Transverse colon (tissue), 4 donors: Measurements from ENCODE around the gene LTB. TPM values are rescaled to one million over a fixed set of nuclear protein-coding genes. Genes with fewer than 3 reads are reported as not detected.
"Not testable (repeated sequence)": the region's sequence is repeated elsewhere in the genome, so short reads cannot be mapped to it uniquely, and the experiment has no call there.

Source experiments
- DNase-seq: peaks from one replicate; pipeline ENCODE4 v3.0.0-alpha.2; 2019
- H3K27ac ChIP-seq, 4 donors: fragments of 200-600 bp; sonication (generic); 2 replicates each; pipeline ENCODE4 v1.5.1; 2016 to 2018; ENCODE audit warnings: inconsistent platforms in 4 of 4
- H3K27me3 ChIP-seq: fragments of 200-600 bp; sonication (generic); 2 replicates; pipeline ENCODE4 v1.5.1; 2017; ENCODE audit warnings: inconsistent platforms
- H3K36me3 ChIP-seq, 4 donors: fragments of 200-600 bp; sonication (generic); 2 replicates each; pipeline ENCODE4 v1.5.1; 2017 to 2019; ENCODE audit warnings: inconsistent platforms in 4 of 4
- H3K4me1 ChIP-seq, 4 donors: fragments of 200-600 bp; sonication (generic); 2 replicates each; pipeline ENCODE4 v1.5.1; 2017 to 2020; ENCODE audit warnings: inconsistent platforms in 4 of 4
- H3K4me3 ChIP-seq, 4 donors: fragments of 200-600 bp; sonication (generic); 1 replicate in 1 of 4; 2 replicates in 3 of 4; pipeline versions ENCODE4 v1.5.1 to v1.6.1; 2017 to 2019; ENCODE audit warnings: inconsistent platforms in 4 of 4
- H3K9me3 ChIP-seq, 2 donors: fragments of 200-600 bp; sonication (generic); 2 replicates each; pipeline ENCODE4 v1.5.1; 2017 to 2019; ENCODE audit warnings: inconsistent platforms in 2 of 2
- EP300 ChIP-seq: sonication (generic); formaldehyde crosslinking; IDR thresholded peaks from one replicate; pipeline ENCODE4 v1.6.1; 2017; ENCODE audit warnings: antibody characterized with exemption, low read depth
- POLR2A ChIP-seq: fragments of 450-650 bp; IDR thresholded peaks from one replicate; pipeline ENCODE4 v1.6.1; 2016; ENCODE audit warnings: antibody characterized with exemption, mild to moderate bottlenecking, moderate library complexity
- POLR2AphosphoS5 ChIP-seq, 3 donors: sonication (generic); formaldehyde crosslinking; IDR thresholded peaks; one replicate each; pipeline ENCODE4 v1.6.1; 2016; ENCODE audit warnings: antibody characterized with exemption in 3 of 3
- WGBS, 2 donors: methylation state at CpG; one replicate each; pipeline ENCODE4 v1.1.5; 2018; ENCODE audit warnings: low coverage in 1 of 2; 5-methylcytosine and 5-hydroxymethylcytosine counted together
- in situ Hi-C, 4 donors: fragments of 200-750 bp; cut with MboI; loops; one replicate each; pipeline versions ENCODE4 v1.15.0 to v1.15.1; 2017; ENCODE audit warnings: low sequenced_read_pairs in 3 of 4, low pct_ligation_motif_present in 1 of 4, low pct_unique_long_range_greater_than_20kb in 1 of 4
- intact Hi-C: fragments of 100-400 bp; cut with DNase I; formaldehyde crosslinking; loops from one replicate; pipeline ENCODE4 v1.15.1; 2023; ENCODE audit warnings: low total_unique reads
- total RNA-seq, 4 donors: library from RNA; depleted of rRNA; stranded (reverse); fragments of >200 nt; gene quantifications; one replicate each; pipeline ENCODE4 v1.1.0, GENCODE V29; 2016
- TF ChIP-seq, protein P1 (sequence below), 5 experiments: fragments of 200-600 bp in 3 of 5; fragments of 450-650 bp in 2 of 5; sonication (generic) in 3 of 5; IDR thresholded peaks; 1 replicate in 2 of 5; 2 replicates in 3 of 5; pipeline ENCODE4 v1.5.1; 2016 to 2017; ENCODE audit warnings: antibody characterized with exemption in 5 of 5, inconsistent platforms in 3 of 5, mild to moderate bottlenecking in 2 of 5, moderate library complexity in 1 of 5

Gene LTB
- total RNA-seq, 4 donors from 2014 or later: 7.6 to 34.8 TPM; not detected in 2

DNA sequence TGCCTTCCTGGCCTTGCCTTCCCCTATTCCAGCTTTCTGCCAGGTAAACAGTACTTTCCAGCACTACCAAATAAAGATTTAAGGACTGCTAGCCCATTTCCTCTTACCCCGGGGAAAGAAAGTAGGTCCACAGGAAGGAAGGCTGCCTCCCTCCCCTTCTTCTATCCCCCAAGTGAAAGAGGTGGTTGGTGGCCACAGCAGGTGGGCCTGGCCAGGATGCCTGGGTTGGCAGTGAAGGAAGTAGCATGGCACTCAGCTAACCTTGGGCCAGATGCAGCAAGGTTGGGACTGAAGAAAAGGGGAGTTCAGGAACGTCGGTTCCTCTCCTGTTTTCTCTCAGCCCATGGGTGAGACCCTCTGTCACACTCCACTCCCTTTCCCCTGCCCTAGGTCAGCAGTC lies 25.9 kb downstream of the LTB start:
- Histone ChIP-seq H3K27me3 (no peaks in the 10 kb centered on the region), H3K4me1 (peaks cover 0 to 43% (median 7%) of the 10 kb centered on the region in 4 donors), H3K4me3 (no peak overlapping the region), H3K27ac (no peak overlapping the region), H3K36me3 (peaks cover 0 to 20% (median 6%) of the 10 kb centered on the region in 4 donors), H3K9me3 (no peaks in the 10 kb centered on the region)
- TF ChIP-seq POLR2AphosphoS5 (IDR thresholded peaks at IDR 0.05) (no peak), POLR2A (no peak), EP300 (no peak)
- TF ChIP-seq, protein P1, sequence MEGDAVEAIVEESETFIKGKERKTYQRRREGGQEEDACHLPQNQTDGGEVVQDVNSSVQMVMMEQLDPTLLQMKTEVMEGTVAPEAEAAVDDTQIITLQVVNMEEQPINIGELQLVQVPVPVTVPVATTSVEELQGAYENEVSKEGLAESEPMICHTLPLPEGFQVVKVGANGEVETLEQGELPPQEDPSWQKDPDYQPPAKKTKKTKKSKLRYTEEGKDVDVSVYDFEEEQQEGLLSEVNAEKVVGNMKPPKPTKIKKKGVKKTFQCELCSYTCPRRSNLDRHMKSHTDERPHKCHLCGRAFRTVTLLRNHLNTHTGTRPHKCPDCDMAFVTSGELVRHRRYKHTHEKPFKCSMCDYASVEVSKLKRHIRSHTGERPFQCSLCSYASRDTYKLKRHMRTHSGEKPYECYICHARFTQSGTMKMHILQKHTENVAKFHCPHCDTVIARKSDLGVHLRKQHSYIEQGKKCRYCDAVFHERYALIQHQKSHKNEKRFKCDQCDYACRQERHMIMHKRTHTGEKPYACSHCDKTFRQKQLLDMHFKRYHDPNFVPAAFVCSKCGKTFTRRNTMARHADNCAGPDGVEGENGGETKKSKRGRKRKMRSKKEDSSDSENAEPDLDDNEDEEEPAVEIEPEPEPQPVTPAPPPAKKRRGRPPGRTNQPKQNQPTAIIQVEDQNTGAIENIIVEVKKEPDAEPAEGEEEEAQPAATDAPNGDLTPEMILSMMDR (IDR thresholded peaks at IDR 0.05): no peak
- in situ Hi-C loops (no loop called here), intact Hi-C loops (no loop called here)
- DNase-seq: no peak
- WGBS, 2 donors: 77% methylated on average over 3 of the region's 3 CpGs; no CpG with 5 or more reads in 1 of the 2 donors

DNA sequence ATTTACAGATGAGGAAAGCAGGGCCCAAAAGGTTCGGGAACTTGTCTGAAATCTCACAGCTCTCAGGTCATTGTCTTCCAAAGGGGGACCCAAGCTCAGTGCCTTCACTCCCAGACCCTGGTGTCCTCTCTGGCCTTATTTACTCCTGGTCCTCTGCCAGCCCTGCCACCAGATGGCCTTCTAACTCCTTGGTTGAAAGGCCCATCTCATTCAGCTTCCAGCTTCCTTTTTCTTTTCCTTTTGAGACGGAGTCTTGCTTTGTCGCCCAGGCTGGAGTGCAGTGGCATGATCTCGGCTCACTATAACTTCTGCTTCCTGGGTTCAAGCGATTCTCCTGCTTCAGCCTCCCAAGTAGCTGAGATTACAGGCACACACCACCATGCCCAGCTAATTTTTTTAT lies 30.9 kb downstream of the LTB start:
- H3K4me1 ChIP-seq: peaks cover 10 to 23% (median 14%) of the 10 kb centered on the region in 4 donors
- not testable (repeated sequence) for H3K27me3 ChIP-seq
- peak; percentile 54 for DNase-seq

DNA sequence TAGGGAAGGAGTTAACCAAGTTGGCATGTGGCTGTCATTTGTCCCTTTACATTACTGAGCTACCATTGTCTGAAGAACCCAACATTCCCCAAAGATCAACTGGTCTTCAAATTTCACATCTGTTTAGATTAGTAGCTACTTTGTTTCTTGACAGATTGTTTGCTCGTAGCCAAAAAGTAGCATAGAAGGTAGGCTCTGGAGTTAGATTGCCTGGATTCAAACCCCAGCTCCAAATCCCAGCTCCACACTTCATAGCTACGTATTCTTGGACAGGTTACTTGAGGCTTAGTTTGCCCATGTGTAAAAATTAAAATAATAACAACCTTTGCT lies 33.7 kb downstream of the LTB start:
- Histone ChIP-seq H3K27me3 (no peaks in the 10 kb centered on the region), H3K9me3 (no peaks in the 10 kb centered on the region), H3K27ac (peak overlapping the region; percentile 86 to 92 (median 89)), H3K4me1 (peaks cover 10 to 23% (median 15%) of the 10 kb centered on the region in 4 donors), H3K36me3 (peaks cover 0 to 1% (median 0%) of the 10 kb centered on the region in 4 donors), H3K4me3 (no peak overlapping the region)
- no peak for TF ChIP-seq POLR2AphosphoS5 (IDR thresholded peaks at IDR 0.05)
- TF ChIP-seq EP300: no peak
- TF ChIP-seq, protein P1 (IDR thresholded peaks at IDR 0.05): no peak
- TF ChIP-seq POLR2A: no peak
- no peak for DNase-seq
- intact Hi-C loops: loop anchor here (5.0 kb wide), 1 partner anchor 34 kb away; the partner anchor contains the start of gene LTB
- in situ Hi-C loops: loop anchor here in 3 of 4 donors (5.0 to 10.0 kb wide), 3 partner anchors 46 to 54 kb away; partner anchors contain the start of genes MICB (in 1 of the 3) and NCR3 (in 1 of the 3)
- WGBS, 2 donors: 94 to 97% methylated on average over 2 of the region's 2 CpGs

More for the DNA sequence above, 30.9 kb downstream of the LTB start:
- TF ChIP-seq, protein P1 (IDR thresholded peaks at IDR 0.05): peak in 4 of 5 experiments; percentile 17 to 39 (median 23)
- H3K27ac ChIP-seq: peak overlapping the region in 1 of 4 donors; percentile 24
- in situ Hi-C loops, H3K36me3 ChIP-seq, H3K9me3 ChIP-seq, H3K4me3 ChIP-seq, intact Hi-C loops: not testable (repeated sequence)
- WGBS, 2 donors: 55 to 62% methylated on average over 2 to 5 of the region's 5 CpGs

DNA sequence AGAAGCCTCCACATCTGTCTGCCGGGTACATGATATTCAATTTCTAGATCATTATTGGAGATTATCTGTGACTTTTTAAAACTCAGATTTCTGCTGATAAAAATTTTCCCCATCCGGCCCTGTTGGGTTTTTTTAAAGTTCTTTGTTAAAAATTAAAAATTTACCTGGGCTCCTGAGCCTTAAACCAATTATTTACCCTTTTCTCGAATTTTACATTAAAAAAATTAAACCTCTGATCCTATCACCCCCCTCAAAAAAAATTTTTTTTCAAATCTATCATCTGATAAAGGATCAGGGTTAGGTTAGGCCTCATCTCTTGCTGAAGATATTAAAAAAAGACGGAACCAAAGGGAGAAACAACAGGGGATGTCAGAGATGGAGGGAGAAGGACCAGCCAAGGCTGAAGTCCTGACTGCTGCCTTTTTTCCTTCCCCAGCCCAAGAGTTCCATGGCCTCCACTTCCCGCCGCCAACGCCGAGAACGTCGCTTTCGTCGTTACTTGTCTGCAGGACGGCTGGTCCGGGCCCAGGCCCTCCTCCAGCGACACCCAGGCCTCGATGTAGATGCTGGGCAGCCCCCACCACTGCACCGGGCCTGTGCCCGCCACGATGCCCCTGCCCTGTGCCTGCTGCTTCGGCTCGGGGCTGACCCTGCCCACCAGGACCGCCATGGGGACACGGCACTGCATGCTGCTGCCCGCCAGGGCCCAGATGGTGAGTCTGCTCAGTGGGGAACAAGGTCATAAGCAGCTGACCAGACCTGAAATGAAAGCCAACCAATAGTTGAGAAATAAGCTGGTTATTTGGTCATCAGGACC lies 34.3 kb downstream of the LTB start:
- Histone ChIP-seq H3K4me1 (peaks cover 12 to 25% (median 18%) of the 10 kb centered on the region in 4 donors), H3K4me3 (peak overlapping the region; percentile 4 to 58 (median 39)), H3K36me3 (no peaks in the 10 kb centered on the region), H3K27me3 (no peaks in the 10 kb centered on the region), H3K27ac (peak overlapping the region; percentile 86 to 92 (median 89)), H3K9me3 (no peaks in the 10 kb centered on the region)
- intact Hi-C loops: loop anchor here (2.0 to 5.0 kb wide), 2 partner anchors 34 to 51 kb away; partner anchors contain the start of gene LTB
- 18 to 80% methylated on average over 4 to 24 of the region's 24 CpGs for WGBS, 2 donors
- in situ Hi-C loops: loop anchor here in 3 of 4 donors (5.0 to 10.0 kb wide), 3 partner anchors 47 to 53 kb away; partner anchors contain the start of genes MICB (in 1 of the 3) and NCR3 (in 1 of the 3)
- TF ChIP-seq EP300: no peak
- no peak for TF ChIP-seq POLR2A
- no peak for TF ChIP-seq POLR2AphosphoS5 (IDR thresholded peaks at IDR 0.05)
- TF ChIP-seq, protein P1 (IDR thresholded peaks at IDR 0.05): no peak
- DNase-seq: no peak
